H1 (cell line): ENCODE data around the gene PLCH2. TPM values are rescaled to one million over a fixed set of nuclear protein-coding genes. Genes with fewer than 3 reads are reported as not detected.

Source experiments
- CTCF ChIA-PET: fragments of 300-600 bp; sonication (Branson Sonifier 250); formaldehyde crosslinking; loops from one replicate; lab custom pipeline; 2021; ENCODE audit not compliant: partially characterized antibody; lab: Charles Lee
- POLR2A ChIA-PET: fragments of 300-600 bp; sonication (Branson Sonifier 250); formaldehyde crosslinking; loops from one replicate; lab custom pipeline; 2021; ENCODE audit warnings: inconsistent platforms; ENCODE audit not compliant: partially characterized antibody; lab: Charles Lee
- DNase-seq, 2 experiments: peaks; one replicate each; pipeline versions ENCODE4 v3.0.0 to v3.0.0-alpha.2; 2010 to 2022; ENCODE audit warnings: low spot score in 2 of 2, low read depth in 1 of 2, mixed read lengths in 1 of 2
- FAIRE-seq: peaks from 2 replicates; lab custom pipeline; 2011; peaks lifted over from hg19 to GRCh38; lab: Jason Lieb, UNC
- H2AFZ ChIP-seq: 2 replicates; pipeline ENCODE4 v1.8.1; 2012; ENCODE audit warnings: low read length, inconsistent platforms
- H2AK5ac ChIP-seq: 2 replicates; pipeline ENCODE4 v1.6.1; 2013; ENCODE audit warnings: low read depth, low read length
- H2BK120ac ChIP-seq: replicated peaks from 2 replicates; pipeline ENCODE3; 2013; ENCODE audit warnings: low read depth, low read length, inconsistent platforms
- H2BK12ac ChIP-seq: 2 replicates; pipeline ENCODE4 v1.6.1; 2013; ENCODE audit warnings: low read depth, low read length
- H2BK15ac ChIP-seq: 2 replicates; pipeline ENCODE4 v1.6.1; 2013; ENCODE audit warnings: low read length
- H2BK20ac ChIP-seq: 2 replicates; pipeline ENCODE4 v1.6.1; 2013; ENCODE audit warnings: low read length
- H2BK5ac ChIP-seq: 2 replicates; pipeline ENCODE4 v1.6.1; 2013; ENCODE audit warnings: low read depth, low read length
- H3K14ac ChIP-seq: 2 replicates; pipeline ENCODE4 v1.6.1; 2013; ENCODE audit warnings: inconsistent platforms; ENCODE audit not compliant: insufficient read length
- H3K18ac ChIP-seq: 2 replicates; pipeline ENCODE4 v1.6.1; 2013; ENCODE audit warnings: low read length; ENCODE audit errors: extremely low read depth
- H3K23ac ChIP-seq: 2 replicates; pipeline ENCODE4 v1.6.1; 2013; ENCODE audit warnings: inconsistent platforms; ENCODE audit not compliant: insufficient read length
- H3K23me2 ChIP-seq: 2 replicates; pipeline ENCODE4 v1.6.1; 2013; ENCODE audit warnings: low read depth, low read length
- H3K27ac ChIP-seq: 2 replicates; pipeline ENCODE4 v1.6.1; 2011; ENCODE audit warnings: low read depth, low read length, inconsistent platforms
- H3K27me3 ChIP-seq, 4 experiments: replicated peaks in 1 of 4; 1 replicate in 1 of 4; 2 replicates in 3 of 4; pipeline versions ENCODE4 v1.6.1 to v1.8.1; 2011 to 2013; ENCODE audit warnings: low read length in 3 of 4, mild to moderate bottlenecking in 3 of 4, inconsistent platforms in 2 of 4, mixed read lengths in 2 of 4, moderate library complexity in 1 of 4; ENCODE audit not compliant: control insufficient read depth in 3 of 4, insufficient read depth in 3 of 4; ENCODE audit errors: extremely low read depth in 1 of 4
- H3K36me3 ChIP-seq, 4 experiments: 2 replicates each; pipeline versions ENCODE4 v1.6.1 to v1.8.1; 2011 to 2013; ENCODE audit warnings: mild to moderate bottlenecking in 4 of 4, low read length in 3 of 4, moderate library complexity in 2 of 4, control low read depth in 1 of 4, inconsistent platforms in 1 of 4; ENCODE audit not compliant: insufficient read depth in 4 of 4, control insufficient read depth in 2 of 4
- H3K4ac ChIP-seq: replicated peaks from 2 replicates; pipeline ENCODE3; 2013; ENCODE audit warnings: low read length, low read depth, mixed read lengths, inconsistent platforms; ENCODE audit not compliant: insufficient read length
- H3K4me1 ChIP-seq, 4 experiments: replicated peaks in 1 of 4; 1 replicate in 1 of 4; 2 replicates in 3 of 4; pipeline versions ENCODE4 v1.6.1 to v1.8.1; 2011 to 2013; ENCODE audit warnings: low read length in 3 of 4, inconsistent platforms in 2 of 4, mixed read lengths in 1 of 4; ENCODE audit not compliant: insufficient read depth in 4 of 4, control insufficient read depth in 3 of 4
- H3K4me2 ChIP-seq, 2 experiments: 2 replicates each; pipeline versions ENCODE4 v1.6.1 to v1.8.1; 2011 to 2013; ENCODE audit warnings: low read depth in 2 of 2, low read length in 2 of 2, control low read depth in 1 of 2, inconsistent platforms in 1 of 2, mild to moderate bottlenecking in 1 of 2; ENCODE audit not compliant: insufficient read depth in 1 of 2
- H3K4me3 ChIP-seq, 4 experiments: fragments of 200-600, 300-600 bp in 1 of 4; sonication (generic), shearing (Covaris generic), sonication (Bioruptor Twin) in 1 of 4; 2 replicates each; pipeline versions ENCODE4 v1.5.1 to v1.8.1; 2011 to 2016; ENCODE audit warnings: low read length in 4 of 4, low read depth in 3 of 4, control low read depth in 2 of 4, inconsistent platforms in 2 of 4, mild to moderate bottlenecking in 2 of 4, mixed read lengths in 1 of 4, moderate library complexity in 1 of 4; ENCODE audit not compliant: insufficient read depth in 2 of 4; ENCODE audit errors: extremely low read depth in 1 of 4
- H3K56ac ChIP-seq: replicated peaks from 2 replicates; pipeline ENCODE3; 2013; ENCODE audit warnings: low read depth, mild to moderate bottlenecking, mixed read lengths, low read length, inconsistent platforms; ENCODE audit not compliant: insufficient read length
- H3K79me1 ChIP-seq: 2 replicates; pipeline ENCODE4 v1.6.1; 2013; ENCODE audit warnings: low read depth, low read length, control low read depth
- H3K79me2 ChIP-seq, 2 experiments: 2 replicates each; pipeline versions ENCODE4 v1.6.1 to v1.8.1; 2012 to 2013; ENCODE audit warnings: low read length in 2 of 2, mild to moderate bottlenecking in 2 of 2, inconsistent platforms in 1 of 2; ENCODE audit not compliant: insufficient read depth in 2 of 2, control insufficient read depth in 1 of 2
- H3K9ac ChIP-seq, 4 experiments: replicated peaks in 1 of 4; 1 replicate in 1 of 4; 2 replicates in 3 of 4; pipeline versions ENCODE4 v1.6.1 to v1.8.1; 2011 to 2013; ENCODE audit warnings: low read depth in 3 of 4, low read length in 3 of 4, control low read depth in 2 of 4, mild to moderate bottlenecking in 2 of 4, moderate library complexity in 2 of 4, inconsistent platforms in 1 of 4; ENCODE audit errors: extremely low read depth in 1 of 4
- H3K9me3 ChIP-seq, 2 experiments: 2 replicates each; pipeline versions ENCODE4 v1.6.1 to v1.8.1; 2012 to 2013; ENCODE audit warnings: mild to moderate bottlenecking in 2 of 2, moderate library complexity in 2 of 2, control low read depth in 1 of 2, inconsistent platforms in 1 of 2, low read depth in 1 of 2, low read length in 1 of 2, mixed read lengths in 1 of 2; ENCODE audit not compliant: insufficient read depth in 2 of 2
- H4K20me1 ChIP-seq, 2 experiments: replicated peaks in 1 of 2; 2 replicates each; pipeline versions ENCODE3 to v1.8.1; 2011 to 2013; ENCODE audit warnings: inconsistent platforms in 2 of 2, low read length in 2 of 2, mild to moderate bottlenecking in 1 of 2; ENCODE audit not compliant: insufficient read depth in 2 of 2, control insufficient read depth in 1 of 2
- H4K5ac ChIP-seq: 2 replicates; pipeline ENCODE4 v1.6.1; 2013; ENCODE audit warnings: low read length, low read depth, mixed read lengths, inconsistent platforms; ENCODE audit not compliant: insufficient read length
- H4K8ac ChIP-seq: 2 replicates; pipeline ENCODE4 v1.8.0; 2013; ENCODE audit warnings: mild to moderate bottlenecking, moderate library complexity, low read length, inconsistent platforms; ENCODE audit not compliant: insufficient read depth; ENCODE audit errors: extremely low read depth
- H4K91ac ChIP-seq: replicated peaks from 2 replicates; pipeline ENCODE3; 2013; ENCODE audit warnings: low read length, mixed read lengths, inconsistent platforms; ENCODE audit not compliant: insufficient read length
- KDM1A ChIP-seq: fragments of 200-600, 300-600 bp; sonication (generic); IDR thresholded peaks from 2 replicates; pipeline ENCODE4 v1.7.1; 2016; ENCODE audit warnings: mild to moderate bottlenecking, low read length, borderline replicate concordance
- RAD21 ChIP-seq, 2 experiments: IDR thresholded peaks in 1 of 2; conservative IDR thresholded peaks in 1 of 2; 2 replicates each; pipeline ENCODE4 v1.6.1; 2011; ENCODE audit warnings: low read depth in 2 of 2, low read length in 2 of 2, improper control_type of control experiment in 1 of 2, inconsistent platforms in 1 of 2, mild to moderate bottlenecking in 1 of 2, moderate library complexity in 1 of 2
- SP4 ChIP-seq: IDR thresholded peaks from 2 replicates; pipeline ENCODE4 v1.6.1; 2012; ENCODE audit warnings: low read length, inconsistent platforms
- WGBS, 2 experiments: shearing (Covaris generic) in 1 of 2; methylation state at CpG; one replicate each; pipeline versions ENCODE4 v1.1.6 to v1.1.7; 2013 to 2015; ENCODE audit warnings: low lambda C conversion rate in 2 of 2, mixed read lengths in 2 of 2, inconsistent platforms in 1 of 2, low coverage in 1 of 2, missing lambda C conversion rate in 1 of 2; ENCODE audit not compliant: insufficient replicate concordance in 2 of 2, insufficient coverage in 1 of 2, insufficient read length in 1 of 2; ENCODE audit errors: extremely low coverage in 1 of 2, missing lambda C conversion rate in 1 of 2; 5-methylcytosine and 5-hydroxymethylcytosine counted together
- polyA plus RNA-seq, 7 experiments: library from polyadenylated mRNA; depleted of rRNA in 3 of 7; stranded (reverse) in 5 of 7; unstranded in 2 of 7; fragments of >200 nt in 5 of 7; fragments of 200-250 nt in 2 of 7; gene quantifications; 1 replicate in 5 of 7; 2 replicates in 1 of 7; 4 replicates in 1 of 7; pipeline versions ENCODE4 v1.2.1 to v1.2.3, GENCODE V29; 2011 to 2013; ENCODE audit warnings: missing spikeins in 2 of 7, mixed read lengths in 2 of 7
- total RNA-seq: library from RNA; stranded (reverse); fragmentation: NEBNext Ultra II Directional; extraction: Animal tissue kit (Norgen Biotek cat#: 25700); gene quantifications from 2 replicates; pipeline ENCODE4 v1.2.1, GENCODE V29; 2021
- TF ChIP-seq, protein P1 (sequence below), 3 experiments: IDR thresholded peaks; 1 replicate in 2 of 3; 2 replicates in 1 of 3; pipeline versions ENCODE4 v1.5.1 to v1.6.1; 2011; ENCODE audit warnings: low read length in 3 of 3, mild to moderate bottlenecking in 3 of 3, inconsistent platforms in 2 of 3, low read depth in 1 of 3, moderate library complexity in 1 of 3; ENCODE audit not compliant: insufficient read depth in 1 of 3; ENCODE audit errors: control extremely low read depth in 1 of 3

Gene PLCH2
- total and polyA plus RNA-seq, 2 of the 8 experiments (the other 6 are each of a cell fraction or from before 2014, with no cell fraction given) = 0.14 to 0.19 TPM

DNA sequence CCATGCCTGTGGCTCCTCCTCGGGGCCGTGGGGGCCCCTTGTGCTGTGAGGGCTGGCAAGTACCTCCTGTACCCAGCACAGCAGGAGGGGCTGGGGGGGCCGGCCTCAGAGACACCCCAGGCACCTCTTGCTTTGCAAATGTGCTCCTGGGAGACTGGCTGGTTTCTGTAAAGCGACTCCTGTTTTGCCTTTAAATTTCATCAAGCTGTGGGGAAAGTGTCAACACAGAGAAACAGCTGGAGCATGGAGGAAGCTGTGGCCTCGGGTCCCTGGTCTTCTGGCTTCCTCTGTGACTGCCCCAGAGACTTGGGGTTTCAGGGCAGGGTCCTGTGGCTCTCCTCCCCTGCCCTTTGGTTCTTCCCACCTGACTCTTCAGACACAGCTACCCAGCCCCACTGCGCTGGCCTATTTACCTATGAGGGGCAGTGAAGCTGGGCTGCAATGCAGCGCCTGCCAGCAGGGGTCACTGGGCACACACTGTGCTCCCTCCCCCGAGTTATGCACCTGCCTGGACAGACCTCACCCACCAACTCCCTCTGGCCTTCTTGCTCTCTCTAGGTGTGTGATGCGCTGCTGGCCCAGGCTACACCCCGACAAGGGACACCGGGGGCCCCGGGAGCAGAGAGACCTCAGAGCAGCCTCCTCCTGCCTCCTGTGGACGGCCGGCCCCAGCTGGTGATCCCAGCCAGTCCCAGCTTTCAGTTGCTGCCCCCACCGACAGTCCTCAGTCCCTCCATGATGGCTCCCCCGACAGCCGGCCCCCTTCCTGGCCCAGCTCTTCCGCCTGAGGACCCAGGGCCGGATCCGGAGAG lies 46.1 kb upstream of the PLCH2 start:
- 86% methylated on average over 20 of the region's 20 CpGs; no CpG with 5 or more reads in 1 of the 2 experiments for WGBS, 2 experiments
- no peak for FAIRE-seq

More for the DNA sequence above, 46.1 kb upstream of the PLCH2 start:
- no peak overlapping the region for H3K23ac ChIP-seq
- no peak overlapping the region for H3K27ac ChIP-seq
- H3K79me1 ChIP-seq = no peaks in the 10 kb centered on the region
- no peak overlapping the region for H3K9ac ChIP-seq
- H3K79me2 ChIP-seq = no peaks in the 10 kb centered on the region
- H4K91ac ChIP-seq = no peak overlapping the region
- H4K5ac ChIP-seq = no peak overlapping the region
- no peak overlapping the region for H2BK20ac ChIP-seq
- H3K56ac ChIP-seq = no peak overlapping the region
- no peak overlapping the region for H4K8ac ChIP-seq
- H4K20me1 ChIP-seq = peaks cover 0 to 1% of the 10 kb centered on the region in 2 experiments
- no peak overlapping the region for H3K4ac ChIP-seq
- peaks cover 11 to 27% of the 10 kb centered on the region in 2 experiments; a peak in 3 of 4 replicates for H3K9me3 ChIP-seq
- H3K36me3 ChIP-seq = no peaks in the 10 kb centered on the region
- H3K27me3 ChIP-seq = 0 out of 7 replicates have a peak, but pooled peaks cover 0 to 2% (median 0%) of the 10 kb centered on the region in 4 experiments
- no peak overlapping the region for H2BK12ac ChIP-seq
- no peak overlapping the region for H3K14ac ChIP-seq
- H2BK15ac ChIP-seq = no peak overlapping the region
- ChIA-PET POLR2A (no interaction called here), CTCF (interaction anchor here (0.6 to 4.2 kb wide), 21 partner anchors 11 to 1185 kb away, joined by 3 to 48 read pairs (median 4); no protein-coding TSS in a partner anchor)
- H3K4me1 ChIP-seq = no peaks in the 10 kb centered on the region
- H3K23me2 ChIP-seq = no peaks in the 10 kb centered on the region
- H3K4me2 ChIP-seq = no peak overlapping the region
- H2AK5ac ChIP-seq = no peak overlapping the region
- DNase-seq = no peak
- TF ChIP-seq, protein P1, sequence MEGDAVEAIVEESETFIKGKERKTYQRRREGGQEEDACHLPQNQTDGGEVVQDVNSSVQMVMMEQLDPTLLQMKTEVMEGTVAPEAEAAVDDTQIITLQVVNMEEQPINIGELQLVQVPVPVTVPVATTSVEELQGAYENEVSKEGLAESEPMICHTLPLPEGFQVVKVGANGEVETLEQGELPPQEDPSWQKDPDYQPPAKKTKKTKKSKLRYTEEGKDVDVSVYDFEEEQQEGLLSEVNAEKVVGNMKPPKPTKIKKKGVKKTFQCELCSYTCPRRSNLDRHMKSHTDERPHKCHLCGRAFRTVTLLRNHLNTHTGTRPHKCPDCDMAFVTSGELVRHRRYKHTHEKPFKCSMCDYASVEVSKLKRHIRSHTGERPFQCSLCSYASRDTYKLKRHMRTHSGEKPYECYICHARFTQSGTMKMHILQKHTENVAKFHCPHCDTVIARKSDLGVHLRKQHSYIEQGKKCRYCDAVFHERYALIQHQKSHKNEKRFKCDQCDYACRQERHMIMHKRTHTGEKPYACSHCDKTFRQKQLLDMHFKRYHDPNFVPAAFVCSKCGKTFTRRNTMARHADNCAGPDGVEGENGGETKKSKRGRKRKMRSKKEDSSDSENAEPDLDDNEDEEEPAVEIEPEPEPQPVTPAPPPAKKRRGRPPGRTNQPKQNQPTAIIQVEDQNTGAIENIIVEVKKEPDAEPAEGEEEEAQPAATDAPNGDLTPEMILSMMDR (IDR thresholded peaks at IDR 0.05; ENCODE audit: control extremely low read depth in 1 of 3, insufficient read depth in 1 of 3, low read depth in 1 of 3, low read length in 3 of 3) = peak in 2 of 3 experiments; percentile 44 to 69; a peak in 3 of 4 replicates
- peak; percentile 46 to 55 for TF ChIP-seq RAD21 (IDR thresholded peaks at IDR 0.05 in 1 of 2, conservative IDR thresholded peaks at IDR 0.05 in 1 of 2; ENCODE audit: low read depth in 2 of 2, low read length in 2 of 2)
- TF ChIP-seq KDM1A = 0 out of 2 replicates have a peak, but pooled peaks have one; percentile 20
- TF ChIP-seq SP4 = no peak
- H3K4me3 ChIP-seq = no peak overlapping the region
- no peak overlapping the region for H3K18ac ChIP-seq
- no peak overlapping the region for H2BK5ac ChIP-seq
- no peak overlapping the region for H2AFZ ChIP-seq
- H2BK120ac ChIP-seq = no peak overlapping the region
